Measurements from ENCODE around the gene MSANTD3. TPM values are rescaled to one million over a fixed set of nuclear protein-coding genes. Genes with fewer than 3 reads are reported as not detected.
"Not testable (repeated sequence)": the region's sequence is repeated elsewhere in the genome, so short reads cannot be mapped to it uniquely, and the experiment has no call there.

Gene MSANTD3
- total and polyA plus RNA-seq, 7 donors: 15.2 to 59.4 (median 25.6) TPM

GRCh38 chr9:100432736-100433135 is 5.8 kb downstream of the MSANTD3 start:
- Histone ChIP-seq H3K4me1 (peaks cover 42% of the 10 kb centered on the region), H3K27ac (no peak overlapping the region), H3K4me3 (no peak overlapping the region), H3K27me3 (ENCODE audit: insufficient read depth in 3 of 3, low read length in 2 of 3) (no peaks in the 10 kb centered on the region), H3K36me3 (ENCODE audit: insufficient read depth in 1 of 2, low read depth in 1 of 2) (no peaks in the 10 kb centered on the region), H3K9me3 (no peaks in the 10 kb centered on the region)
- DNase-seq (no peak), ATAC-seq (no peak)
- TF ChIP-seq CTCF (IDR thresholded peaks at IDR 0.05): no peak
- 36 to 58% (median 44%) methylated on average over 3 of the region's 3 CpGs for WGBS, 3 donors
- intact Hi-C loops (cut with DNase I): loop anchor here in 1 of 2 donors (10.0 kb wide), 1 partner anchor 408 kb away; no protein-coding TSS in a partner anchor

- intact Hi-C loops (cut with DNase I): loop anchor here in 1 of 2 donors (10.0 kb wide), 1 partner anchor 412 kb away; no protein-coding TSS in a partner anchor
- no peak for TF ChIP-seq CTCF (IDR thresholded peaks at IDR 0.05)
- Histone ChIP-seq H3K9me3 (no peaks in the 10 kb centered on the region), H3K27ac (no peak overlapping the region), H3K27me3 (ENCODE audit: insufficient read depth in 3 of 3, low read length in 2 of 3) (no peaks in the 10 kb centered on the region), H3K4me1 (peaks cover 40% of the 10 kb centered on the region), H3K36me3 (ENCODE audit: insufficient read depth in 1 of 2, low read depth in 1 of 2) (no peaks in the 10 kb centered on the region), H3K4me3 (no peak overlapping the region)
- no peak for DNase-seq
- WGBS, 3 donors: 88 to 89% (median 88%) methylated on average over 7 of the region's 7 CpGs
- ATAC-seq: no peak
Observed at GRCh38 chr9:100436571-100436970, 9.6 kb downstream of the MSANTD3 start.

GRCh38 chr9:100437860-100438805 is 11.2 kb downstream of the MSANTD3 start:
- peaks cover 0 to 13% of the 10 kb centered on the region in 2 donors for H3K36me3 ChIP-seq (ENCODE audit: insufficient read depth in 1 of 2, low read depth in 1 of 2)
- no peak overlapping the region for H3K4me3 ChIP-seq
- DNase-seq: peak; percentile 53 to 60
- peak overlapping the region; percentile 86 for H3K27ac ChIP-seq
- 91 to 95% (median 92%) methylated on average over 1 of the region's 1 CpG for WGBS, 3 donors
- peak; percentile 94 for TF ChIP-seq CTCF (IDR thresholded peaks at IDR 0.05)
- ATAC-seq: peak in 3 of 4 donors; percentile 33 to 57 (median 44)
- no peaks in the 10 kb centered on the region for H3K27me3 ChIP-seq (ENCODE audit: insufficient read depth in 3 of 3, low read length in 2 of 3)
- peaks cover 30% of the 10 kb centered on the region for H3K4me1 ChIP-seq
- intact Hi-C loops (cut with DNase I): loop anchor here in 1 of 2 donors (10.0 kb wide), 1 partner anchor 413 kb away; no protein-coding TSS in a partner anchor
- no peaks in the 10 kb centered on the region for H3K9me3 ChIP-seq

GRCh38 chr9:100440071-100440470 is 13.1 kb downstream of the MSANTD3 start:
- peak; percentile 99 to 100 (median 99) for ATAC-seq
- Histone ChIP-seq H3K4me1 (peaks cover 35% of the 10 kb centered on the region), H3K4me3 (no peak overlapping the region), H3K27me3 (ENCODE audit: insufficient read depth in 3 of 3, low read length in 2 of 3) (no peaks in the 10 kb centered on the region), H3K36me3 (ENCODE audit: insufficient read depth in 1 of 2, low read depth in 1 of 2) (peaks cover 0 to 26% of the 10 kb centered on the region in 2 donors), H3K27ac (peak overlapping the region; percentile 86), H3K9me3 (no peaks in the 10 kb centered on the region)
- WGBS, 3 donors: 17 to 31% (median 26%) methylated on average over 3 of the region's 3 CpGs
- intact Hi-C loops (cut with DNase I): no loop called here
- no peak for TF ChIP-seq CTCF (IDR thresholded peaks at IDR 0.05)
- DNase-seq: peak; percentile 27 to 57

GRCh38 chr9:100440487-100440886 is 13.5 kb downstream of the MSANTD3 start:
- intact Hi-C loops (cut with DNase I); H3K9me3 ChIP-seq; H3K4me3 ChIP-seq; DNase-seq; H3K27me3 ChIP-seq (ENCODE audit: insufficient read depth in 3 of 3, low read length in 2 of 3): not testable (repeated sequence)
- H3K36me3 ChIP-seq (ENCODE audit: insufficient read depth in 1 of 2, low read depth in 1 of 2): peaks cover 0 to 26% of the 10 kb centered on the region in 2 donors
- peaks cover 39% of the 10 kb centered on the region for H3K4me1 ChIP-seq
- ATAC-seq: peak in 2 of 4 donors; percentile 1 to 2
- peak overlapping the region; percentile 86 for H3K27ac ChIP-seq
- WGBS, 3 donors: 79 to 83% (median 79%) methylated on average over 5 of the region's 5 CpGs
